ENCODE data around the gene AOPEP. TPM values are rescaled to one million over a fixed set of nuclear protein-coding genes. Genes with fewer than 3 reads are reported as not detected.
A peak's percentile ranks its signal among the peaks of the same experiment; 100 is the strongest.

AOPEP gene
- total RNA-seq, 4 donors from 2014 or later: 252 to 375 (median 312) TPM

DNA sequence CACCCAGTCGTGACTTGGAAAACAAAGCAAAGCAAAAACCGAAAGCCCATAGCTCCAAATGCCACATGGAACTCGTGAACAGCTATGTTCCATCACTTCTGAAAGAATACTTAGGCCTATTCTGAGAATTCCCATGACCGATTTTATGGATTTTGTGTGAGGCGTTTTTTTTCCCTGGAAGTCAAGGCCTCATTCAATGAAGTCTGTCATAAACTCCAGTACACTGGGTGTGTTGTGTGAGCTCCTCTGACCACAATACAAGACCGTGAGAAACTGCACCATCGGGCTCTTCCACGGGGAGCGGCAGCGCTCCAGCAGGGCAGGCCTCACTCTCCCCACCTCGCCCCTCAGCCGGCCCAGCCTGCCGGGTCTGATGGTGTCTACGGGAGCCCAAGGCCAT, 381.5 kb downstream of the AOPEP start:
- H3K4me1 ChIP-seq: peaks cover 2 to 60% (median 18%) of the 10 kb centered on the region in 3 donors
- H3K4me3 ChIP-seq: no peak overlapping the region
- ATAC-seq: no peak
- H3K27ac ChIP-seq: peak overlapping the region; percentile 13 to 89 (median 82)
- H3K36me3 ChIP-seq: peaks cover 0 to 44% of the 10 kb centered on the region in 2 donors
- WGBS, 2 donors (ENCODE audit: low coverage in 1 of 2): 82 to 83% methylated on average over 11 to 12 of the region's 14 CpGs
- H3K9me3 ChIP-seq: no peaks in the 10 kb centered on the region
- no peak for TF ChIP-seq POLR2A (IDR thresholded peaks at IDR 0.05)
- no peak for TF ChIP-seq POLR2AphosphoS5 (IDR thresholded peaks at IDR 0.05)
- TF ChIP-seq, protein P1, sequence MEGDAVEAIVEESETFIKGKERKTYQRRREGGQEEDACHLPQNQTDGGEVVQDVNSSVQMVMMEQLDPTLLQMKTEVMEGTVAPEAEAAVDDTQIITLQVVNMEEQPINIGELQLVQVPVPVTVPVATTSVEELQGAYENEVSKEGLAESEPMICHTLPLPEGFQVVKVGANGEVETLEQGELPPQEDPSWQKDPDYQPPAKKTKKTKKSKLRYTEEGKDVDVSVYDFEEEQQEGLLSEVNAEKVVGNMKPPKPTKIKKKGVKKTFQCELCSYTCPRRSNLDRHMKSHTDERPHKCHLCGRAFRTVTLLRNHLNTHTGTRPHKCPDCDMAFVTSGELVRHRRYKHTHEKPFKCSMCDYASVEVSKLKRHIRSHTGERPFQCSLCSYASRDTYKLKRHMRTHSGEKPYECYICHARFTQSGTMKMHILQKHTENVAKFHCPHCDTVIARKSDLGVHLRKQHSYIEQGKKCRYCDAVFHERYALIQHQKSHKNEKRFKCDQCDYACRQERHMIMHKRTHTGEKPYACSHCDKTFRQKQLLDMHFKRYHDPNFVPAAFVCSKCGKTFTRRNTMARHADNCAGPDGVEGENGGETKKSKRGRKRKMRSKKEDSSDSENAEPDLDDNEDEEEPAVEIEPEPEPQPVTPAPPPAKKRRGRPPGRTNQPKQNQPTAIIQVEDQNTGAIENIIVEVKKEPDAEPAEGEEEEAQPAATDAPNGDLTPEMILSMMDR (IDR thresholded peaks at IDR 0.05): no peak
- TF ChIP-seq EP300 (IDR thresholded peaks at IDR 0.05): no peak
- no peaks in the 10 kb centered on the region for H3K27me3 ChIP-seq

DNA sequence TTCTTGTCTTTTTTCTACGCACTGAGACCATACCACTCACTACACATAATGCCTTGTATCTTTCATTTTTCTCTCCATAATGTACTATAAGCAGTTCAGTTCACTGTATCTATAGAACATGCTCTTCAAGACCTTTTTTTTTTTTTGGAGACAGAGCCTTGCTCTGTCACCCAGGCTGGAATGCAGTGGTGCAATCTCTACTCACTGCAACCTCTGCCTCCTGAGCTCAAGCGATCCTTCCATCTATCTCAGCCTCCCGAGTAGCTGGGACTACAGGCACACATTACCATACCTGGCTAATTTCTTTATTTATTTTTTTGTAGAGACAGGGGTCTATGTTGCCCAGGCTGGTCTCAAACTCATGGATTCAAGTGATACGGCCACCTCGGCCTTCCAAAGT, 382.3 kb downstream of the AOPEP start:
- Histone ChIP-seq H3K4me1 (peaks cover 0 to 52% (median 12%) of the 10 kb centered on the region in 3 donors), H3K27me3 (no peaks in the 10 kb centered on the region), H3K9me3 (no peaks in the 10 kb centered on the region), H3K36me3 (peaks cover 0 to 48% of the 10 kb centered on the region in 2 donors), H3K27ac (peak overlapping the region in 3 of 4 donors; percentile 39 to 89 (median 87)), H3K4me3 (no peak overlapping the region)
- 86 to 100% methylated on average over 1 to 5 of the region's 5 CpGs for WGBS, 2 donors (ENCODE audit: low coverage in 1 of 2)
- TF ChIP-seq POLR2AphosphoS5 (IDR thresholded peaks at IDR 0.05) (no peak), EP300 (IDR thresholded peaks at IDR 0.05) (no peak), POLR2A (IDR thresholded peaks at IDR 0.05) (no peak)
- TF ChIP-seq, protein P1 (IDR thresholded peaks at IDR 0.05): no peak
- ATAC-seq: no peak

DNA sequence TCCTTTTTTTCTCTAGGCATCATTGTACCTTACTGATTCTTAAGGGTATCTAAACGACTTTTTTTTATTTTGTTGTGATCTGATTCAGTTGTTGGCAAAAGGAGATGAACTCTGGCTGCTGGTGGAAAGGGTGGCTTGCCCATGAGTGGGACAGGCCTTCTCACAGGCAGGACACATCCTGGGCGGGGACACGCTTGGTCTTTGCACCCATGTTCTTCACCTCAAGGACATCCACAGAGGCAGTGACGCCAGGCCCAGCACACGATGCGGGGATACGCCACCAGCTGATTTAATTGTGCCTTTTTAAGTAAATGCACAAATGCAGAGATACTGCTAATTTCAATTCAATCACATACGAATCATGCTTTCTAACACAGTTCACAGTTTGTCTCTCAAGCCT, 383.0 kb downstream of the AOPEP start:
- Histone ChIP-seq H3K9me3 (no peaks in the 10 kb centered on the region), H3K4me3 (no peak overlapping the region), H3K27ac (peak overlapping the region in 3 of 4 donors; percentile 39 to 89 (median 87)), H3K27me3 (no peaks in the 10 kb centered on the region), H3K36me3 (peaks cover 0 to 55% of the 10 kb centered on the region in 2 donors), H3K4me1 (peaks cover 0 to 45% (median 12%) of the 10 kb centered on the region in 3 donors)
- TF ChIP-seq POLR2AphosphoS5 (IDR thresholded peaks at IDR 0.05): no peak
- TF ChIP-seq POLR2A (IDR thresholded peaks at IDR 0.05): no peak
- TF ChIP-seq, protein P1 (IDR thresholded peaks at IDR 0.05): no peak
- no peak for TF ChIP-seq EP300 (IDR thresholded peaks at IDR 0.05)
- 83 to 91% methylated on average over 6 to 8 of the region's 8 CpGs for WGBS, 2 donors (ENCODE audit: low coverage in 1 of 2)
- ATAC-seq: no peak

DNA sequence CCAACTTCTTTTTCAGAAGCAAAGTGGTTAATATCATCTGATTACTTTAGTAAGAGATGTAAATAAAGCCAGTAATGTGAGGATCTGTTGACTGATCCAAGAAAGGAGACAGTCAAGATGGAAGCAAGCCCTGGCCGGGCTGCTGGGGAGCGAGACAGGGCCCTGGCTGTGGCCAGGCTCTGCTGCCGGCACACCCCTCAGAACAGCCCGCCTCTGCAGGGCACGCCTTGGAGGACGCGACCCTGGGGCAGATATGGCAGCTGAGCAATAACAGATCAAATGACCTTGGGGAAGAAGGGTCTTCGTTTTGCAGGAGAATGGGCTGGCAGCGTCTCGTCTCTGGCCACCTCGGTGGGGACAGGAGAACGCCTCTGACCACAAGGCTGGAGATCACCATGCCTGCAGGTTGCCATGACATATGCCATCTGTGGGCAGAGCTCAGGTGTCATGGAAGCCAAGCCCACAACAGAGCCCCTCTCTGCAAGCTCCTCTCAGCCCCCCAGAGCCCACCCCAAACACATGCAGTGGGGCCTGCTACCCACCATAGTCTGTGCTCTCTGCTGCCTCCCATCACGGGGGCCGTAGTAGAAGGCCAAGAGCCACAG, 384.5 kb downstream of the AOPEP start:
- H3K9me3 ChIP-seq: no peaks in the 10 kb centered on the region
- peaks cover 0 to 55% of the 10 kb centered on the region in 2 donors for H3K36me3 ChIP-seq
- ATAC-seq: no peak
- H3K27me3 ChIP-seq: no peaks in the 10 kb centered on the region
- H3K4me1 ChIP-seq: peaks cover 0 to 37% (median 12%) of the 10 kb centered on the region in 3 donors
- no peak overlapping the region for H3K27ac ChIP-seq
- H3K4me3 ChIP-seq: no peak overlapping the region
- WGBS, 2 donors (ENCODE audit: low coverage in 1 of 2): 70 to 73% methylated on average over 7 to 10 of the region's 14 CpGs
- TF ChIP-seq POLR2AphosphoS5 (IDR thresholded peaks at IDR 0.05): no peak
- TF ChIP-seq EP300 (IDR thresholded peaks at IDR 0.05): no peak
- TF ChIP-seq, protein P1 (IDR thresholded peaks at IDR 0.05): no peak
- no peak for TF ChIP-seq POLR2A (IDR thresholded peaks at IDR 0.05)

DNA sequence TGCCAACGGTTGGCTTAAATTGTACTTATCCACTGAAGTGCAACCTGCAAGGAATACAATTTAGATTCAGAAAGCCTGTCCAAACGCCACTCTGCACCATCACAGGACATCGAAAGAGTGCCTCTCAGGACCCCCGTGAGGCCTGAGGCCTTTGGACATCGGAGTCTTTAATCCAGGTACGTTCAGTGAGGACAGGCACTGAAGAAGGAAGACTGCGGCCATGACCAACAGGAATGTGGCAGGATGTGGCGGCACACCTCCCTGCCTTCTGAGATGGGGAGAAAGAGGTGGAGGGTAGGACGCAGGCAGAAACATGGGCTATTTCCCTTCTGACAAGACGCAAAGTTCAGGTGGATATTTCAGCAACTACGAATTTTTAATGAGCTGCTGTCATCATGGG, 385.2 kb downstream of the AOPEP start:
- H3K4me3 ChIP-seq: no peak overlapping the region
- no peak for ATAC-seq
- H3K27me3 ChIP-seq: no peaks in the 10 kb centered on the region
- no peak for TF ChIP-seq POLR2A (IDR thresholded peaks at IDR 0.05)
- TF ChIP-seq, protein P1 (IDR thresholded peaks at IDR 0.05): no peak
- no peak for TF ChIP-seq EP300 (IDR thresholded peaks at IDR 0.05)
- TF ChIP-seq POLR2AphosphoS5 (IDR thresholded peaks at IDR 0.05): no peak
- H3K36me3 ChIP-seq: peaks cover 0 to 55% of the 10 kb centered on the region in 2 donors
- no peak overlapping the region for H3K27ac ChIP-seq
- H3K9me3 ChIP-seq: no peaks in the 10 kb centered on the region
- H3K4me1 ChIP-seq: peaks cover 2 to 37% (median 15%) of the 10 kb centered on the region in 3 donors
- 92% methylated on average over 2 to 9 of the region's 11 CpGs for WGBS, 2 donors (ENCODE audit: low coverage in 1 of 2)

Measured in gastroesophageal sphincter (tissue), 4 donors.